Ishikawa (cell line): ENCODE measurements around the gene TMIGD3.

Experiments used
- CEBPB ChIP-seq: IDR thresholded peaks from 2 replicates; pipeline ENCODE4 v1.6.1; 2012
- EGR1 ChIP-seq: IDR thresholded peaks from 2 replicates; pipeline ENCODE4 v1.6.1; 2012
- EP300 ChIP-seq: IDR thresholded peaks from 2 replicates; pipeline ENCODE4 v1.6.1; 2012; ENCODE audit warnings: borderline replicate concordance
- FOXM1 ChIP-seq: IDR thresholded peaks from 2 replicates; pipeline ENCODE4 v1.6.1; 2012; ENCODE audit warnings: low read depth, borderline replicate concordance
- MAX ChIP-seq: IDR thresholded peaks from 2 replicates; pipeline ENCODE4 v1.6.1; 2012
- NFIC ChIP-seq: IDR thresholded peaks from 2 replicates; pipeline ENCODE4 v1.6.1; 2012
- RAD21 ChIP-seq: IDR thresholded peaks from 2 replicates; pipeline ENCODE4 v1.6.1; 2012; ENCODE audit warnings: low read depth
- REST ChIP-seq: IDR thresholded peaks from 2 replicates; pipeline ENCODE4 v1.6.1; 2012; ENCODE audit warnings: low read depth, mild to moderate bottlenecking
- TAF1 ChIP-seq: IDR thresholded peaks from 2 replicates; pipeline ENCODE4 v1.6.1; 2012; ENCODE audit warnings: low read depth, mild to moderate bottlenecking
- TCF12 ChIP-seq: IDR thresholded peaks from 2 replicates; pipeline ENCODE4 v1.6.1; 2012; ENCODE audit warnings: low read depth
- USF1 ChIP-seq: IDR thresholded peaks from 2 replicates; pipeline ENCODE4 v1.6.1; 2012
- YY1 ChIP-seq: IDR thresholded peaks from 2 replicates; pipeline ENCODE4 v1.6.1; 2012; ENCODE audit warnings: low read depth

GRCh38 chr1:111448918-111449702, 54.3 kb downstream of the TMIGD3 start, which contains the start of the genes ATP5PB and WDR77:
- peak; percentile 90 for TF ChIP-seq USF1
- TF ChIP-seq EP300, result no peak
- no peak for TF ChIP-seq CEBPB
- no peak for TF ChIP-seq REST
- TF ChIP-seq YY1, result peak; percentile 92
- TF ChIP-seq RAD21, result no peak
- peak; percentile 56 for TF ChIP-seq TAF1
- peak; percentile 80 for TF ChIP-seq MAX
- no peak for TF ChIP-seq TCF12
- TF ChIP-seq FOXM1, result peak; percentile 26; the same call in 1 of the 2 replicates
- no peak for TF ChIP-seq NFIC
- TF ChIP-seq EGR1, result no peak
